Ramos (cell line): ENCODE results near the gene FLAD1.
"Not testable (repeated sequence)": the region's sequence is repeated elsewhere in the genome, so short reads cannot be mapped to it uniquely, and the experiment has no call there.

Source experiments
- in situ Hi-C: fragments of 300-500 bp; cut with MboI; formaldehyde crosslinking; loops from one replicate; pipeline ENCODE4 v1.14.3; 2022; ENCODE audit warnings: low sequenced_read_pairs; ENCODE audit not compliant: unreplicated experiment

The FLAD1 gene

GRCh38 chr1:154967331-154967950, 15.7 kb upstream of the FLAD1 start:
- in situ Hi-C loops: no loop called here

GRCh38 chr1:154968731-154969130, 14.4 kb upstream of the FLAD1 start:
- in situ Hi-C loops: no loop called here

GRCh38 chr1:154969246-154969645, 13.9 kb upstream of the FLAD1 start:
- in situ Hi-C loops: no loop called here

DNA sequence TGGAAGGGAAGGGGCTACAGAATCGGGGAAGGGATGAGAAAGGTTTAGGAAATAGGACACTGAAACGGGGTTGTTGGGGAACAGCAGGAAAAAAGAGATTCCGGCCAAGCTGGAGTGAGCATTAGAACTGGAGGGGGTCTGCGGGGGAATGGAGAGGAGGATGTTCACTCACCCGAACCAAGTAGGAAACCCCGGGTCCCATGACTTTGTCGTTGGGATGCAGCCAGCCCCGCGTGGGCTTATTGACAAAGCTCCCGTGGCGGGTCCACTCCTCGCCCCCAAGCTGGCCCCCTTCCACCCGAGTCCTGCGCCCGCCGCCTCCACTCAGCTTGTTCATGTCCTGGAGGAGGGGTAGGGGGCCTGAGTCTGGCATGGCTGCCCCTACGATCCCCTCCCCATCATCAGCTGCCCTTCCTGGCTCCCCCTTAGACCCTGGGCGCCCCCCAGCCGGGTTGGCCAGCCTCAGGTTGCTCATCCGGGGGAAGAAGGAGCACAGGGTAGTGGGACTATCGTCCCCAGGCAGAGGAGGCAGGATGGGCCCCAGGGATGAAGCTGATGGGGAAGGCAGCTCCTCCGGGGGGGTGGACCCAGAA, 13.2 kb upstream of the FLAD1 start:
- in situ Hi-C loops: no loop called here

- in situ Hi-C loops: no loop called here
Measured at GRCh38 chr1:154970631-154971340, 12.4 kb upstream of the FLAD1 start, which contains the start of gene SHC1. Gene SHC1 (minus strand): TSS chr1:154970747. CDS start chr1:154970526, 221 bp downstream.

GRCh38 chr1:154971341-154971998, 11.7 kb upstream of the FLAD1 start:
- in situ Hi-C loops: no loop called here

DNA sequence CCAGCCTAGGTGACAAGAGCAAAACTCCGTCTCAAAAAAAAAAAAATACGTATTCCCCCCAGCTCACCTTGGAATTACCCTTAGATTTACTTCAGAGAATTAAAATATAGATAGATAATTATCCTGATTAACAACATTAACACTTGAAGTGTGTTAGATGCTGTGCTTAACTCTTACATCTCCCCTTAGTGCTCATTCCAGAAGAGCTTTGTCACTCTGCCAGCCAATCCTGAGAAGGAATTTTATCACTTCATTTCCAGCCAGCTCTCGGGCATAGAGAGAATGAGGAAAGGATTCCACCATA, 11.0 kb upstream of the FLAD1 start:
- in situ Hi-C loops: no loop called here

DNA sequence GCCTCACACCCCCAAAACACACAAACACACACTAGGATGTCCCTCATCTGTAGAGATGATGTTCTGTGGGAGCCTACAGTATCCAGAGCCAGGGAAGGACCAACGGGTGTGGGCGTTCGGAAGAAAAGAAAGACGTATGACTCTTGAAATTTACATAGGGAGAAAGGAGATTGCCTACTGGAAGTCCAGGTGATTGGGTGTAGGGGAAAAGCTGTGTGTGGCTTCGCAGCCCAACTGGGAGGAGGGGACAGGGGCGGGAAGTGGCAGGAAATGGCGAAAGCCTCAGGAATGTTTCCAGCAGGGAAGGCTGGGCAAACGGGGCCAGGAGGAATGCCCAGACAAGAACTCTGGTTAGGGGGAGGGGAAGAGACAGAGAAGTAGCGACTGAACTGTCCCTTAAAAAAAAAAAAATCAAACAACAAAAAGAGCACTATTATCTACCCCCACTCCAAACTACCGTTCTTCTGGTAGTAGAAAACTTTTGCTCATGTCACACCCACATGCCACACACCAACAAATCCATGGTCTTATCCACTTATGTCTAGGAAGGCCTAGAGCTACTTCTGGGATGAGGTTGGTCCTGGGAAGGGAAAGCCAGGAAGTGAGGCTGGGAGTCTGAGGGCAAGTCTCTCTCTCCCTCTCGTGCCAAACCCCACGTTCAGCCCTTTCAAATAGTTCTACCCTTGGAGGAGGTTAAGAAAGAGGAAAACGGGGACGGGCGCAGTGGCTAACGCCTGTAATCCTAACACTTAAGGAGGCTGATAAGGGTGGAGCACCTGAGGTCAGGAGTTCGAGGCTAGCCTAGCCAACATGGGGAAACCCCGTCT, 10.4 kb upstream of the FLAD1 start:
- in situ Hi-C loops: no loop called here

- in situ Hi-C loops: no loop called here
Measured at GRCh38 chr1:154973344-154974101, 9.6 kb upstream of the FLAD1 start.

DNA sequence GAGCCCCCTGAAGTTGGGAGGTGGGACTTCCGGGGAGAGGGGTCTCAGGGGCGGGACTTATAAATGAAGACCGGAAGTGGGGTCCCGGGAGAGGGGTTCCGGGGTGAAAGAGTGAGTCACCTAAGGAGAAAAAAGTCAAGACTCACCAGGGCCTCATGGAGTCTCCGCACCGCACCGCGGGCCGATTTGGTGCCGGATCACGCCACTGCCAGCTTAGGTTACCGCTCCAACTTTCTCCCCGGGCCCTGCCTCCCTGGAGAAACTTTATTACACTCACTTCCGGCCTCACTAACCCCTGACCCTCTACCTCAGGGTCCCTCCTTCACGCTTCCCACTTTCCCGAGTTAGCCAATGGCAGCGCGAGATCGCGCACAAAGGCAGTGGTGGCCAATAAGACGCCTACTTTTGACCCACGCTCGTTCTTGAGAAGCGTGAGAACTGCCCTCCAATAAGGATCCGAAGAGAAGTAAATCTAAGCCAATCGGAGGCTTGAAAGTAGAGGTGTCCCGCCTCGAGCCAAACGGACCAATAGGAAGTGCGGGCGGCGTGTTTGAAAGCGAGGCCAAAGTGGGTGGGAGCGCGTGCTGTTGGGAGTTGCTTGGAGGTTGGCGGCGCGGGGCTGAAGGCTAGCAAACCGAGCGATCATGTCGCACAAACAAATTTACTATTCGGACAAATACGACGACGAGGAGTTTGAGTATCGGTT, 8.9 kb upstream of the FLAD1 start, which contains the start of gene CKS1B:
CKS1B (plus strand) TSS at position 580 of the 706 bp plus-strand sequence; CDS start at position 645, 65 bp downstream.
- in situ Hi-C loops: no loop called here

- in situ Hi-C loops: no loop called here
Measured at GRCh38 chr1:154974808-154975408, 8.2 kb upstream of the FLAD1 start.

DNA sequence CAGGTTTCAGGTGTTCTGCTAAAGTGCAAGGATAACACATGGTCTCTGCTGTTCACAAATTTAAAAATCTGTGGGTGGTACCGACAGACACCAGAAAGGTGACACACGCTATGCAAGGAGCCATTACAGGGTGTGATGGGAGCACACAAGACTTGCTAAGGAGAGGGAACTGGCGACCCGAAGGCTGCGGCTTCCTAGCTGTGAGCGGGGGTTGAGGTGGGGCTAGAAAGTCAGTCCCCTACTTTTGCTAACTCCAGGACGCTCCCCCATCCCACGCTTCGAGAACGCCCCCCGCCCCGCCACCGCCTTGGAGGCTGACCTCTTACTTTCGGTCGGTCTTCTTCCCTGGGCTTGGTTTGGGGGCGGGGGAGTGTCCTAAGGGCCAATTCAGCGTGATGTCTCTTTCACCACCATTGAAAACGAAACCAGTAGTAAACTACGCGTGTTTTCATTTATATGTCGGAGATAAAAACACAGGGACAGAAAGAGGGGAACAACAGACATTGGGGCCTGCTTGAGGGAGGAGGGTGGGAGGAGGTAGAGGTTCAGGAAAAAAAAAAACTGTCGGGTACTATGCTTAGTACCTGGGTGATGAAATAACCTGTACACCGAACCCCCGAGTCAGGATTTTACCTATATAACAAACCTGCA, 7.6 kb upstream of the FLAD1 start:
- in situ Hi-C loops: no loop called here

DNA sequence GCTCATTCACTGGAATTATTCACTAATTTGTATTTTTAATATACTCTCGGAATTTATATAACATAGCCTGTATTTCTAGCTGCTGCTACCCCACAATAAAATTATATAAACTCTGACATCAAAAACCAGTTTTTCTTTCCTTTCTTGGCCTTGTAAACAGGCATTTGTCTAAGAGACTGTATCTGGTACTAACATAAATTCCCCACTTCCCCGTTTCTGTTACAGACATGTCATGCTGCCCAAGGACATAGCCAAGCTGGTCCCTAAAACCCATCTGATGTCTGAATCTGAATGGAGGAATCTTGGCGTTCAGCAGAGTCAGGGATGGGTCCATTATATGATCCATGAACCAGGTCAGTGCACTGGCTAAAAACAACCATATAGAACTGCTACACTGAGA, 5.4 kb upstream of the FLAD1 start:
- in situ Hi-C loops: not testable (repeated sequence)

DNA sequence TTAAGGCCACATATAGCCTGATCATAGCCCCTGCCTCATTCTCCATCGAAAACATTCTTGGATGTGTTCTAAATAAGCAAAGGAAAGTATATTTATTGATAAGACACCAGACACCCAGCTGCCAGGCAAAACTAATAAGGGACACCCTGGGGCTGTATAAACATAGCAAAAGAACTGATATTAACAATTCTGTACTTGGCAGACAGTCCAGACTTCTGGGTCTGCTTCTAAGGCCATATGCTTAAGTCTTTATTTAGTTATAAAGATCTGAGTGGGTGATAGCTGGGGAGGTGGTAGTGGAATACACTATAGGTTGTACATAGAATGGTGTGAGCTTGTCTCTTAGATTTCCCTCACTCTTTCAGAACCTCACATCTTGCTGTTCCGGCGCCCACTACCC, 4.8 kb upstream of the FLAD1 start:
- in situ Hi-C loops: no loop called here

GRCh38 chr1:154982341-154982740, 803 bp upstream of the FLAD1 start:
- in situ Hi-C loops: no loop called here

GRCh38 chr1:154983776-154984466, 777 bp downstream of the FLAD1 start:
- in situ Hi-C loops: no loop called here

DNA sequence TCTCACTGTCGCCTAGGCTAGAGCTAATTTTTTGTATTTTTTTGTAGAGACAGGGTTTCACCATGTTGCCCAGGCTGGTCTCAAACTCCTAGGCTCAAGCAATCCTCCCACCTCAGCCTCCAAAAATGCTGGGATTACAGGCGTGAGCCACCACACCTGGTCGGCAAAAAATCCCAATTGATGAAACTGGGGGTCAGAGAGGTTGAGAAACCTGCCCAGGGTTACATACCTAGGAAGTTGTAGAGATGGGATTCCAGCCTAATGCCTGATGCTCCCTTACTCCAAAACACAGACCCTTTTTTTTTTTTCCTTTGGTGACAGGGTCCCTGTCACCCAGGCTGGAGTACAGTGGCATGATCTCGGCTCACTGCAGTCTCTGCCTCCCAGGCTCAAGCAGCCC, 3.6 kb downstream of the FLAD1 start:
- in situ Hi-C loops: not testable (repeated sequence)

GRCh38 chr1:154987326-154987725, 4.2 kb downstream of the FLAD1 start:
- in situ Hi-C loops: no loop called here
